RPMI8226 (cell line): ENCODE results near the gene SMC3.
"Not testable (repeated sequence)": the region's sequence is repeated elsewhere in the genome, so short reads cannot be mapped to it uniquely, and the experiment has no call there.

Experiments used
- DNase-seq: peaks from one replicate; pipeline ENCODE4 v3.0.0-alpha.2; 2015

SMC3 gene

DNA sequence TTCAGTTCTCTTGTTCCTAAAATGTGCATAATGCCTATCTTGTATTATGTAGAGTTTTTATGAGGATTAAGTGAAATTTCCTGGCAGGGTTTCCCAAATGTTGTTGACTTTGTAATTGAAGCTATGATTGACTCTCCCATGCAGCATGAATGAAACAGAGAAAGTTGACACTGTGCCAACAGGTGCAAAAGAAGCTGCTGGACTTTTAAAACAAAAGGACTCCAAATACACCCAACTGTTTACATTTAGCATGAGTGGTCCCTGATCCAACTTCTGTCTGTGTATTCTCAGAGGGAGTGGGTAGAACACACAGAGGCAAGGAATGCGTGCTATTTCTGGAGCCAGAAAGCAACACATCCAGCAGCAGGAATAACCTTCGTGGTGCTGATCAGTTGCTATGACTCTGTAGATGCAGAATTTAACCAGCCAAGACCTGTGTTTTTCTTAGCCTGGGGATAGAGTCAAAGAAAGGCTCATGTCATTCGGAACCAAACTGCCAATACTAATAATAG lies 62.2 kb downstream of the SMC3 start:
- DNase-seq: no peak

DNA sequence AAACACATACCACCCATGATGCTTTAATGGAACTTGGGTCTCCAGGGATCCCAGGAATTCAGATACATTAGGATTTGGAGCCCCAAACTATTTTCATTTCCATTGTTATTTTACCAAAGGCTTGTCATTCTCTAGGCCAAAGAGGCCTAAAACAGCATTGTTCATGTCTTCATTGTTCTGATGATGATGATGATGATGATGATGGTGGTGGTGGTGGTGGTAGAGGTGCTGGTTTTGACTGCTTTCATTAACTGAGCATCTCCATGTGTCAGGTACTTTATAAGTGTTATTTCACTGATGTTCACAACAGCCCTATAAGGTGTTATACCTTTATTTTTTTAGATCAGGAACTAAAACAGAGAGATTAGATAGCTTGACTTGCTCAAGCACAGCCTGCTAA lies 64.4 kb downstream of the SMC3 start:
- no peak for DNase-seq

DNA sequence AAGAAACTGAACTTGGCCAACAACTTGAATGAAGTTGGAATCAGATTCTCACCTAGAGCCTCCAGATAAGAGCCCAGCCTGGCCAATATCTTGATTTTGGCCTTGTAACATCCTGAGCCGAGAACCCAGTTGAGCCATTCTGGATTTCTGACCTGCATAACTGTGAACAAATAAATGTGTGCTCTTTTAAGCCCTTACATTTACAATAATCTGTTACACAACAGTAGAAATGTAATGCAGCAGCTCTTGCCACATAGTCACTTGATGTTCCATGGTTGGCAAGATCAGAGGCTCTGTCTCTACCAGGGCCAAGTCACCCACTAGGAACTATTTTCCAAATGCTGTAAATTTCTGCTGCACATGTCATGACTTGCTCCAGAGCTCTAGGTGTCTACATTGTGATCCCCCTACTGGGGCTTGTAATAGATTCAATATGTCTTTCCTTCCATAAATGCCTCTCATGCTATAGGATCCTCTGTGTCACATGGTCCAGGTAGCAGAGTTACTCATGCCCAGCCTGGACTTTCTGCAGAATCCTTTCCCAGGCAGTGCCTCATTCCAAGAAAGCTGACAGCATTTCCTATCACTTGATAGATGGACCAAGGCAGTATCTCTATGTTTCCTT lies 65.2 kb downstream of the SMC3 start:
- DNase-seq: no peak

DNA sequence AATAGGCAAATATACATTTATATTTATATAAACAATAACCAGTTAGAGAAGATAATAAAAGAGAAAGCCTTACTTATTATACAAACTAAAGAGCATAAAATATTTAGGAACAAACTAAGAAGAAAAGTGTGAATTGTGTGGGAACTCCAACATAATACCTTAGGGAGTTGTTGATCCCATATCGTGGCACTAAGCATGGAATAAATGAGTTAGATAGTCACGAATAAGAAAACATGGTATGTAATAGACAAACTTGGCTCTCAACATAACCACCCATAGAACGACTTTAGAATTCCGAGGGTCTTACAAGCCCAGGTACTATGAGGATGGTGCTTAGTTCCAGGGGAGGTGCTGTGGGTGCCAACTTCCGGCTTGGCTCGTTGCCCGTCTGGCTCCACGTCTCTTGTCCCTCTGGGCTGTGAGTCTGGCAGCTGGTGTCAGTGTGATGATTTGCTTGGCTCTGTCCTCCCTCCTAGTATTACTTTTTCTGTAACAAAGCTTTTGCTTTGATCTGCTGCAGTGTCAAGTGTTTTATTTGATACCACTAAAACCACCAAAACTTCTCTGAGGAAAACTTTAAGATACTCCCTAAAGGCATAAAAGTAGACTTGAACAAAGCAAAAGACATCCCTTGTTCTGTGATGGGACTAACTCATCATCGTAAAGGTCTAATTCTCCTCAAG lies 67.2 kb downstream of the SMC3 start:
- DNase-seq: peak; percentile 60

DNA sequence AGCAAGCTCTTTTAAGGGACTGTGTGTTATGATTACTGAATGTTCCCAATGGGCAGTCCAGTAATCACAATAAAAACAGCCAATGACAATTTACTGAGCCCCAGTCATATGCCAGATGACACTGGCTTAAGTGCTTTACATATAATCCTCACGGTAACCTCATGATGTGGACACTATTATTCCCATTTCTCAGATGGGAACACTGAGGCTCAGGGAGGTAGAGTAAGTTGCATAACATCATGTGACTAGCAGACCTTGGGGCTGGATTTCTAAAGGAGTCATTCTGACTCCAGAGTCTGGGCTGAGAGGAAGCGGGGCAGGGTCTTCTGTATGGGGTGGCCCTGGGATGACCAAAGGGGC lies 69.1 kb downstream of the SMC3 start:
- DNase-seq: no peak

DNA sequence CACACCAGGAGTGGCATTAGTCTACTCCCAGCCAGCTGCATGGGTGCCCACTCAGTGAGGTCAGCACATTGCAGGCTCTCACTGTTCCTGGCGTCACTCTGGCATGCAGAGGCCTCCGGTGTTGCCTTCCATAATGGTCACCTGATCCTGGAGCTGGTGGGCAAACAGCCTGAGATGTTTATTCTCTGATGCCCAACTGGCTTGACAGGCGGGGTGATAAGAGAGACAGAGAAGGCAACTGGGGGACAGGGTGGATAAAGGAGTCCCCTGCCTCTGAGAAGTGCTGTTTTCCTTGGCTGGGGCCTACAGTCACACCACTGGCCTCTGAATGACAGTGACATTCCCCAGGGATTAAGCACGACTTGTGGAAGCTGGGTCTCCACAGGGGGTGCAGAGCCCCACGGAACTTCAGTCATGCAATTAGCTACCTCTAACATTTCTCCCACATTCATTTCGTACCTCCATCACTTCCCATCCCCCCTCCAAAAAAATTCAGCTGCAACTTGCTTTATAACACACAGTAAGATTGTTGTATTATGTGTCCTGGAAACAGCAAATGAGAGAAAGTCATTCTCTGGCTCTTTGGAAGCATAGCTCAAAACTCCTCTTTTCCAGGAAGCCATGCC lies 69.5 kb downstream of the SMC3 start:
- DNase-seq: no peak

DNA sequence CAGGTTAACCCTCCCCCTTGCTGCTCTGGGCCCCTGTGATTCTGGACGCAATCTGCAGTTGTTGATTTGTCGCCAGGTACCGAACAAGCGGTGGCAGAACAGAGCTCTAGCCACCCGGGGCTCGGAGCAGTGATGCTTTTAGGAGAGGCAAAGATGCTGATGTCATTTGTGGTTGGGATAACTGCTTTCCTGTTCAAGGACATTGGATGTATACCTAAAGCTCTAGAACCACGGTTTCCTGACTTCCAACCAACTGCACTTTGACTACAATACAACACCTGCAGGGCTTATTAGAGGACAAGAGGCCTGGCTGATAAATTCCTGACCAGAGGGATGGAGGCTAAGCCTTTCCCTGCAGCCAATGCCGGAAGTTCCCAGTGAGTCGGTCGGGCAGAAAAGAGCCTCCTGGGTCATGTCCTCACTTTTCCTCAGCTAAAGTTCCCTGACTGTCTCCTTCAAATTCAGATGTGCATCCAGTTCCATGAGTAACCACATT lies 70.1 kb downstream of the SMC3 start:
- no peak for DNase-seq

DNA sequence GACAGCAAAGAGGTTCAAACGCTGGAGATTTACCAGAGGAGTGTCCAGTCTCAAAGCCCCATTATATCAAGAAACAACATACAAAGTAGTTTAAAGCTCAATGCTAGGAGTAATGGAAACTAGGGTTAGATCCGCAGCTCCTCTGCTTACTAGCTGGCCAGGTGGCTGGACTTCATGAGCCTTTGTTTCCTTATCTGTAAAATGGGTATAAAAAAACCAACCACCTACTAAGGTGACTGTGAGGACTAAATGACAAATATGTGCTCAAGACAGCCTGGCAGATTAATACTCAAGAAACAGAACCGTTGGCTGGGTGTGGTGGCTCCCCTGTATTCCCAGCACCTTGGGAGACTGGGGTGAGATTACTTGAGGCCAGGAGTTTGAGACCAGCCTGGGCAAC lies 70.8 kb downstream of the SMC3 start:
- DNase-seq: no peak

DNA sequence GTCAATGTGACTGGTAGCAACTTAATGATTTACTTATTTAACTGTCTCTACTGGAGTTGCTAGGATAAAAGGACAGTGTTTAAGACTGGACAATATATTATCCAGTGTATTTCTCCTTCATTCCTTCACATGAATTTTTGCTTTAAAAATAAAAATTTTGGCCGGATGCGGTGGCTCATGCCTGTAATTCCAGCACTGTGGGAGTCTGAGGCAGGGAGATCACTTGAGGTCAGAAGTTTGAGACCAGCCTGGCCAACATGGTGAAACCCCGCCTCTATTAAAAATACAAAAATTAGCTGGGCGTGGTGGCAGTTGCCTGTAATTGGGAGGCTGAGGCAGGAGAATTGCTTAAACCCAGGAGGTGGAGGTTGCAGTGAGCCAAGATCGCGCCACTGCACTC lies 71.6 kb downstream of the SMC3 start:
- DNase-seq: not testable (repeated sequence)

DNA sequence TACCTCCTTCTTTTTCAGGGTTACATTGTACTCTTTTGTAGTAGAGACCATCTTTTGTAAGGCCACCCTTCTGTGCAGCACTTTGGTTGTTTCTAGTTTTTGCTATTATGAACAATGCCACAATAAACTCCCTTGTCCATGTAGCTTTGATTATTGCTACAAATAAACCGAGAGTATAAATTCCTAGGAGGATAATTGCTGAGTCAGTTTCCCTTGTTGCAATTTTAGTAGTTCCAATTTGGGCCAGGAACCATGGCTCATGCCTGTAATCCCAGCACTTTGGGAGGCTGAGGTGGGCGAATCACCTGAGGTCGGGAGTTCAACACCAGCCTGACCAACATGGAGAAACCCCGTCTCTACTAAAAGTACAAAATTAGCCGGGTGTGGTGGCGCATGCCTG lies 72.4 kb downstream of the SMC3 start:
- DNase-seq: not testable (repeated sequence)

DNA sequence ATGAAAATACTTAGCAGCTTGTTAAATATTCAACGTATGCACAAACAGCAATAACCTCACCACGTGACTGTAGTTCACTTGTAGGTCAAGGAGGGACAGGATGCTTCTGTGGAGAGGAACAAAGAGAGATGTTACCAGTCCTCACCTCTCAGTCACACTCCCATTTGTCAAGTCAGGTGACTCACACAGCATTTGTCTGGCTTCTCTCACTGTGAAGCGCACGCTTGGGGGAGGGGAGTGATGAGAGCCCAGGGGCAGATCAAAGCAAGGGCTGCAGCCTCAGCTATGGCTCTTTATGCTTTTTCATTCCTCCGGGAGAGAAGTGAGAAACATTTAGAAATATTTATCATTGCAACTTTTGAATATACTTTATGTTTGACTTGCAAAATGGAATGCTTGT lies 73.8 kb downstream of the SMC3 start:
- peak; percentile 78 for DNase-seq

DNA sequence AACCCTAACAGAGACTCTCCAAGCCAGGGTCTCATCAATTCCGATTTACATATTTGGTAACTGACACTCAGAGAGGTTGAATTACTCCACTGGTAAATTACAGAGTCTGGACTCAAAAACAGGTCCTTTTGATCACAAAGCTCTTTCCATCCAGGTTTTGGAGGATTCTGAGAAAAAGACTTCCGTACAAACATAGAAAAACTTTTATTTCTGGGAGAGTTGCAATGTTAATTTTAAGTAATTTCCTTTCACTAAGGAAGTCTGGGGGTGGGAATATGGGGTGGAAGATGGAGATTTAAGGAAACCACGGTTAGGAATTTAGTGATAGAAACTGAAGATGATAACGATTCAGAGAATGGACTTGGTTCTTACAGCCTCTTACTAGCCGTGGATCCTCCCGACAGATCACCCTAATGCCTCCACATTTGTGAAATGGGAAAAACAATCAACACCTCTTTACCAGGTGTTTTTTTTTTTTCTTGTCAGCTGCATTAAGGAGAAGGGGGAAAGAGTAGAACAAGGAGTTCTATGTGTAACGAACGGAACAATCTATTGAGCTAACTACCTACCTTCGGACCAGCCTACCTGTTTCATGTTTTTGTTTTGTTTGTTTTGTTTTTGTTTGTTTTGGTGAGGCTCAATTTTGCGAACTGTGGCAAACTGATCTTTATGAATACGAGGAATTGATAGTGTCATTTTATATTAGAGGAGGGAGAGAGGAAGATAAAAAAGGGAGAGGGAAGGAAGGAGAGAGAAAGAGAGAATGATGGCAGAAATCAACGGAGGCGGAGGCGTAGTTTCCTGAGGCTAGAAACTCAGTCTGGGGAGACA lies 74.9 kb downstream of the SMC3 start:
- DNase-seq: no peak

DNA sequence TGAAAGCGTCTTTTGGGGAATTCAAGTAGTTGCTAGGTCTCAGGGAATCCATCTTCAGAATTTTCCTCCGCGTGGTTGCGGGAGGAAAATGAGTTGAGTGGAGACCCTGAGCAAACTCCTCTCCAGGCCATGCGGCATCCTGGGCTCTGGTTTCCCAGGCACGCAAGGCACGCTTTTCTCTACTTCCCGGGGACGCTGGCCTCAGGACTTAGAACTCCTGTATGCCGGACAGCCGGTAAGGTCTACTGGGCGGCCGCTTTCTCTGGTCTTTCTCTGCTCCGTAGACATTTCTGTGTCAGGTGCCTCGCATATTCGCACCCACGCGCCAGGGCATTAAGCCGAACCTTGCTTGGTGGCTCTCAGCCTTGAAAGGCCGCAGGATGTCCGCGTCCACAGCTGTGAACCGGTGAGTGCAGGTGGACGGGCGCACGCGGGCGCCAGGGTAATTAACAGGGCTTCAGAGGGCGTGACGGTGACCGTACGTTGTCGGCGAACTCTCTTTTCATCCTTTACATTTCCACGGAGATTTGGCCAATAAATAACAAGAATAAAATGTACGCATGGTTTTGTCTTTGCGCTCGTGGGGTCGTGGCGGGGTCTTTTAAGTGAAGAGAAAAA lies 75.6 kb downstream of the SMC3 start:
- DNase-seq: no peak

DNA sequence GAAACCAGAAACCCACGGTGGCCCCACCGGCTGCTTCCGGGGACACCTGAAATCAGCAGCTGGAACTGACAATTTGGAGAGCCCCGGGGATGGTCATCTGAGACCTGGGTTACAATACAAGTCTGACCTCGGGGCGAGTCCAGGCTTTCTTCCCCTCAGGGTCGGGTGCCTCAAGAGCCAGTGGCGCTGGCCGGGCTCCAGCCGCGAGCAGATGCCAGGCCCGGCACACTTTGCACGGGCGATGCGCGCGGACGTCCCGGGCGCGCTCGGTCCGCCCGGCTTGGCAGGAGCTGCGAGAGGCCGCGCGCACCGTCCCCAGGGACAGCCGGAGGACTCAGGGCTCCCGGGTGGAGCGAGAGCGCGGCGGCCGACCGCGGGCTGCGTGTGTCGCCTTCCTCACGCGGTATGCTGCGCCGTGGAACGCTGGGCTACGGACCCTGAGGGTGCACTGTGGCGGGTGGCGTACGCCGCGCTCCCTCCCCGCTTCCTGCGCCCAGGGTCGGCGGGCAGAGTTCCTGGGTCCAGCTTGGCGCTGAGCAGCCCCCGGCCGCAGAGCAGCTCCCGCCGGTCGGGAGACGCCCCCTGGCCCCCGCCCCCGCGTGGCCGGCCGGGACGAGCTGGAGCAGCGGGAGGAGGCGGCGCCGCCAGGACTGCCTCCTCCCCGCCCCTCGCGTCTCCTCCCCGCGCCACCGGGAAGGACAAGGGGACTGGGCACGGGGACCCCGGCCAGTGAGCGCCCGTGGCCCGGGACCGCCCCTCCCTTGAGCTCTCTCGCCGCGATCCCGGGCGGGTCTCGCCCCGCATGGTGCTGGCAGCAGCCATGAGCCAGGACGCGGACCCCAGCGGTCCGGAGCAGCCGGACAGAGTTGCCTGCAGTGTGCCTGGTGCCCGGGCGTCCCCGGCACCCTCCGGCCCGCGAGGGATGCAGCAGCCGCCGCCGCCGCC lies 76.4 kb downstream of the SMC3 start, which contains the start of gene RBM20:
RBM20 (plus strand) TSS at position 684 of the 945 bp plus-strand sequence; CDS start at position 803, 119 bp downstream.
- peak; percentile 24 for DNase-seq

DNA sequence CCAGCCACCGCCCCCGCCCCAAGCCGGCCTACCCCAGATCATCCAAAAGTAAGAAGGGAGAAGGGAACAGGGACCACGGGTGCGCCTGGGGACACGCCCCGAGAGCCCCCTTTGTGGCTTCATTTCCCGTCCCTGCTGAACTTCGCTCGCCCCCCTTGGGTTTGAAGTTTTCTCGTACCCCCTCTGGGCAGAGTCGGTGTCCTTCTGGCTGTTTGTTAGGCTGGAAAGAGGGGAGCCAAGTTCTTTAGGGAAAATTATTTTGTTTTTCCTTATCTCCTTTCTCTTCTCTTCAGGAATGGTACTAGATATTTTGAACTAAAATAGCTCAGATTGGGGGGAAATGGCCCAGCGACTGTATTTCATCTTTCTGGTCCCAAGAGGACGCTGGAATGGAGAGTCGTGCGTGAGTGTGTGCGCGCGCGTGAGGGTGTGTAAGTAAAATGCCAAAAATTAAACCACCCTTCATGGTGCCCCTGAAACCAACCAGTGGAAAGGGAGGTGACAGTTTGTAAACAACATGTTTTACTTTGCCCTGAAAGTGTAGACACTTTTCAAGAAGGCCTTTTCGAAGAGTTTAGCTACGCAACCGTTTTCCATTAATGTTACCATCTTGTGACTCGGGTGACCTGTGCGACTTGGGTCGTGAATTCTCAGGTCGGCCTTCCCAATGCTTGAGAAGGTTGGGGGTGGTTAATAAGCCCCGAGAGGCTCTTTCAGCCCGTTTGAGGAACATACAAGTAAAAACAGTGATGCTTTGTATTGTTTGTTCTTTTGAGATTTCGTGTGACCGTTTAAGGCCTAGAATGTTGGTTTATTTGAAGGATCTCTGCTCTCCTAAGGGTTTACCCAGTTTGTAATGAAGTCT lies 77.3 kb downstream of the SMC3 start:
- DNase-seq: no peak

DNA sequence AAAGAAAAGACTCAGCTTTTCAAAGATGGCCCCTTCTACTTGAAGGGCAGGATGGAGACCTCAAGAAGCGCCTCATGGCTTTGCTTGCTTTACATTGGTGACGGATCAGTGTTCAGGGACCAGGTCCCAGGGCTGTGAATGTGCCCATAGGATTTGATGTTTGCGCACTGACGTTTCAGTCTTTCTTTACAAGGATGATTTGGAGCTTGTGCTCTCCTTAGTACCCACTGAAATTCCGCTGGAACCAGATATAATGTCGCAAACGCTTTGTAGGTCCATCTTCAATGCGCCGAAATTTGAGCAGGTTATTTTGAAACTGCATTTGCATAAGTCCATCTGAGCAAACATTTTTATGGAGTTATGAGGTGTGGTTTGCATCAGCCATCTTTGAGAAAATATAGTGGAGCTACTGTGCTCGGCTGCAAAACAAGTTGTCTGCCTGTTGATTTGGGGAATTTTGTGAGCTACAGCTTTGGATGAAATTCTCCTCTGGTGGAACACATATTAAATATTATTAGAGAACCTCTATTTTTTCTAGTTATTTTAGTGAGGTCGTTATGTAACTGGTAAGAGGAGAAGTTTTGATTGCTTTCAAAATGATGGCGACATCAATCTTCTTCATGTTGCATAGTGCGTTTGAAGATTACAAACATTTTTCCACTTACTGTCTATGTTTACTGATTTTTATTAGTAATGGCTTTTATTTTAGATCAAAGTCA lies 79.1 kb downstream of the SMC3 start:
- DNase-seq: no peak

DNA sequence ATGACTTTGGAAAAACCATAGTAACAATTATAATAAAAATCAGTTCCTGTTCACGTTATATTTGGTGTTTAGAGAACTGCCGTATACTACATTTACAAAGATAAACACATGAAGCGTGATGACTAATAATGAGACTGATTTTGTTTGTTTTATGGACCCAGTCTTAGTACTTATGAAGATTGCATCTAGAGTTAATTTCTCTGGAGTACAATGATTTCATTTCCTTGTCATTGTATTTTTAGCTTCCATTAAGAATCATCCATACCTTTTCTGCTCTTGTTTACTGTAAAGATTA lies 79.6 kb downstream of the SMC3 start:
- DNase-seq: no peak

DNA sequence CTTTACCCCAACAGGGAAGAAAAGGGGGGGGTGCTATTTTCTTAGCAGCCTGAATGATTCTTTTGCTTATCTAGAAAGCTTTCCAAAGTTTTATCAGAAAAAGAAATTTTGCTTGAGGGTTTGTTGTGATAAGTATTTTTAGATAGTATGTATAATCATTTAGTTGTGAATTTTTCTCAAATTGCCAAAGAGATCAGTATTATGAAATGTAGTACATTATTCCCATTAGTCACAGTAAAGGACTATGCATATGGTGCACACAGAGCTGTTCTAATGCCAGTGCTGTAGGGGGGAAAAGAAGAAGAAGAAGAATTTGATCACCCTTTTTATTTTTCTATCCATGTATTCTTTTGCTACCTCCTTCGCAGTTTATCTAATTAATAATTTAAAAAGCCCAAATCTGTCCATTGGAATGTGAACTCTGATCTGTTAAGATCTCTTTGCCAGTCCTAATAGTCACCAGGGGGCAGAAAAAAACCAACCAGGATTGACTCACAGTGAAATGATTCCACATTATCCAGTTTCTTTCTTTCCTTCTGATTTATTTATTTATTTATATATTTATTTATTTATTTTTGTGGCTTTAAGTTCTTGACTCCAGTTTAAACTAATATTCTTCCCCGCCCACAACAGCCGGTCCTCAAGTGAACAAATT lies 81.3 kb downstream of the SMC3 start:
- no peak for DNase-seq
